HG03469 (cell line): Measurements from ENCODE around the gene MOCS1.
"Not testable (repeated sequence)": the region's sequence is repeated elsewhere in the genome, so short reads cannot be mapped to it uniquely, and the experiment has no call there.

ENCODE experiments used
- ATAC-seq: cut with Tn5 transposase; IDR thresholded peaks from one replicate; pipeline ENCODE4 v1.9.1; 2021; ENCODE audit warnings: mild to moderate bottlenecking, moderate library complexity, moderate number of reproducible peaks; ENCODE audit not compliant: unreplicated experiment

Gene MOCS1

DNA sequence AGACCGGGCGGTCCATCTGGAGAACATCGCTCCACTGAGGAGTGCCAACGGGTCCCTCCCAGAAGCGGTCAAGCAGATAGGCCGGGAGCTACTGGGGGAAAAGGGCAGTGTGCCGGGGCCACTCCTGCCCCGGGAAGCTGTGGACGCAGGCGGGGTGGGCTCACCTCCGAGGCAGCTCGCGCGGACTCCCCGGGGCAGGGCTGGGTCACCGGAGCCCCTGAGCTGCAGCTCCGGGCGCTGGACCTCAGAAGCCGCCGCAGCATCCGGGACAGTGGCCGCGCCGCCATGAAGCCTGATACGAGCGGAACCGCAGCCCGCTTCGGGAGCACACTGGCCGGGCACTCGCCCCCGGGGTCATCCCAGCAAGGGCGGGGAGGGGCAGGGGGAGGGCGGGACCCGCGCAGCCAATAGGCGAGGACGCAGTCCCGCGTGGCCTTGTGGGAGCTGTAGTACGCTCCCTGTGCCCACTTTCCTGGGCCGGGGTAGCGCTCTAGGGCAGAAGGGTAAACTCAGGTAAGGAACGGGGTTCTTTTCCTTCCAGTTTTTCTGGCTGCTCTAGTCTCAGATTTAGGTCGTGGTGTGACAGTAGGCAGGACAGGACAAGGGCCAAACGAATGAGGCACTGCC is at the start of gene MOCS1:
TSS of gene MOCS1 (minus strand) at position 332 of the 627 bp plus-strand sequence. CDS start at position 287, 45 bp downstream.
- no peak for ATAC-seq

GRCh38 chr6:39984051-39984450 is 49.8 kb upstream of the MOCS1 start:
- ATAC-seq = no peak

- ATAC-seq = no peak
These were observed 48.9 kb upstream of the MOCS1 start for GRCh38 chr6:39983193-39983592.

DNA sequence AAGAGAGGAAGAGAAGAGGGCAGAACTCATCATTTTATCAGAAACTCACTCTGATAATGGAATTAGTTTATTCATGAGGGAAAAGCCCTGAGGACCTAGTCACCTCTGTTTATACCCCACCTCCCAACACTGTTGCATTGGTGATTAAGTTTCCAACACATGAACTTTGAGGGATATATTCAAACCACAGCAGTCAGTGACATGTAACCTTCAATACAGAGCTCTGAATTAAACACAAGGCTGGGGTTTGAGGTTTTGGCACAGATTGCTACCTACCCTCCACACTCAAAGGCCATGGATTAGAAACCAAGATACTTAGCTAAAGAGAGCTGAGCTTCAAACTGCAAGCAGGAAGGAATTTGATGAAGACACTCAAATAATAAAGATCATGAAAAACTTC is 48.5 kb upstream of the MOCS1 start:
- no peak for ATAC-seq

GRCh38 chr6:39980839-39981580 is 46.7 kb upstream of the MOCS1 start:
- no peak for ATAC-seq

DNA sequence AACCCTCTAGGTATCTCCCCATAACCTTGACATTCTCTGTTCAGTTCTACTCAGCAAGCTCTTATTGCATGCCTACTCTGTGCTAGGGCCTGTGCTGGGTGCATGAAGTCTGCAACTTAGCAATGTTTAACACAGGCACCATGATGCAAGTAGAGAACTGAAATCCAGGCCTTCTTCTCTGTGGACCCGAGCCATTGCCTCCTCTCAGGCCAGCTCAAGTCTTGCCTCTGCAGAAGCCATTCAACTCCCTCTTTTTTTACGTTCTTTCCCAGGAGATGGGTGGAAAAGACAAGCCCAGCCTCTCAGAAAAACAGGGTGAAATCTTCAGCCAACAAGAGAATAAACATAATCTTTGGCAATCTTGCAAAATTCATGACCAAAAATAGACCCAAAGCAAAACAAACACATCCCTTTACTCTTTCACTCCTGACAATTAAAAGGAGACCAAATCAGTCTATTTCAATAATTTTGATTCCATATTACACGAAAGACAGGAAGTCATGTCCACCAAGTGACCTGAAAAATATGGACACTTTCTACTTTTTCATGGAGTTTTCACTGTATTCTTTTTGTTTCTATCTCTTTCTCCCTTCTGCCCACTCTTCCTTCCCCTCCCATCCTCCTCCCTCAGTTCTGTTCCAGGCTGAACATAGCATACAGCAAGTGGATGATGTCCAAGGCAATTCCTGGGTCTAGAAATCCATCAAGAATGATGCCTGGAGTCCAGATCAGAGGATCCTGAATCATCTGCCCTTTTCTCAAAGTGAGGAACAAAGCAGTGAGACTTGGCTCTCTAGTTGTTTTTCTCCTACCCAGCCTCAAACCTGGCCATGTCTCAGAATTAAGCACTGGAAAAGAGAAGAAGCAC is 45.4 kb upstream of the MOCS1 start:
- ATAC-seq = no peak

DNA sequence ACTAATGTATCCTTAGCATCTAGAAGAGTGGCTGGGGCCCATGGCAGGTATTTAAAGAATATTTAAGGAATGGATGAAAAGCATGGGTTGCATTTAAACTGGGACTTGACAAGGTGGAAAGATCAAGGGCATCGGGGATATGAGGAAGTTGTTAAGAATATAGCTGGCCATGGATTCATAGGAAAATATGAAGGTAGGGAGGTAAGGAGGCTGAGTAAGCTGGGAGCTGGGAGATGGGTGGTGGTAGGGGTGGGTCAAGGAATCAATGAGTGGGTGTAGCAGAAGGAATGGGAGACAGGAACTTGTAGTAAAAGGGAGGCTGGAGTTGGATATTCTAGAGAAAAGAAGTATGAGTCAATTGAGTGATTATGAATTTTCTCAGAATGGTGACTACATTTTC is 44.0 kb upstream of the MOCS1 start:
- no peak for ATAC-seq

GRCh38 chr6:39973661-39974060 is 39.4 kb upstream of the MOCS1 start:
- no peak for ATAC-seq

- not testable (repeated sequence) for ATAC-seq
These were observed 38.5 kb upstream of the MOCS1 start for GRCh38 chr6:39972717-39973116.

GRCh38 chr6:39971131-39971530 is 36.9 kb upstream of the MOCS1 start:
- ATAC-seq = not testable (repeated sequence)

- ATAC-seq = no peak
These were observed 31.5 kb upstream of the MOCS1 start for GRCh38 chr6:39965751-39966150.

DNA sequence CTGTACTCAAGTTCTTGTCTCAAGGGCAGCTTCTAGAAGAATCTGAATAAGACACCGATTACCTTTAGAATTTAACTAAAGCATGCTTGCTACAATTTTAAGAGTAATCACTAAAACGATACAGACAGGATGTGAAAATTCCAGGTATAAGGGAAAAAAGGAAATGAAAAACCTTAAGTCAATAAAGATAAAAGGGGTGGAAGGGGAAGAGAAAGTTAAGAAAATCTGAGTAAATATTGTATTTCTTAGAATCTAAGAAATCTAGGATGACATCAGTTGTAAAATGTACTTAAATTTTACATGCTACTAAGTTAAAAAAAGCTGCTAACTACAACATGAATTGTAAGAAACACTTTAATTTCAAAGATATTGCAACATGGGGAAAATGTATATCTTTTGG is 30.3 kb upstream of the MOCS1 start:
- ATAC-seq = no peak

DNA sequence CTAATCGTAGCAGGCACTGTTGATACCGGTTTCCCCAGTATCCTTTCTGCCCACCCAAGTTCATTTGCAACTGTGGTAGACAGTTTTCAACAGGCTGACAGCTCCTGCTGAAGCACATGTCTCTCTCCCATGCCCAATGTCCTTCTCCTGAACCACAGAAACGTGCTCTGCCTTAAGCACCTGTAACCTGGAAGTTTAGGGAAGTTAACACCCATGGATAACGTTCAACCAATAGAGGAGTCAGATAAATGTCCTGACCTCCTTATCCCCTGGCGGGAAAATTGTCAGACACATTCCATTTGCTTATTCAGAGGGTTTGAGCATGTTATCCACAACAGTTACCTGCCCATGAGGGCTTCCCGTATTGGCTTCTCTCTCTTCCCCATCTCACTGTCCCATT is 29.8 kb upstream of the MOCS1 start:
- ATAC-seq = no peak

DNA sequence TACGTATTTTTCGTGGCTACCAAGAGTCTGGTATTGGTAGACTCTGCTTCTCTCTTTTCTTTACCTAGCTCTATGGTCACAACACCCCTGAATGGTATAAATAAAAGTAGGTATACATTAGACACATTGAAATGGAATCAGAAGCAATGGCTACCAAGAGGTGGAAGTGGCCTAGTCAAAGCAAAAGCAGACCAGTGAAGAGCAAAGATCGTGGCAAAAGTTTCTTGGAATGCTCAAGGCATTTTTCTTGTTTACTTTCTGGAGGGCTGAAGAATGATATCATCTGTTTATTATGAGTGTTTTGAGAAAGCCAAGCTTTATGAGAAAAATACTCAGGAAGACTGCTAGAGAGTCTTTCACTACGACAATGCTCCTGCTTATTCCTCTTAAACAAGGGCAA is 28.6 kb upstream of the MOCS1 start:
- ATAC-seq = no peak

DNA sequence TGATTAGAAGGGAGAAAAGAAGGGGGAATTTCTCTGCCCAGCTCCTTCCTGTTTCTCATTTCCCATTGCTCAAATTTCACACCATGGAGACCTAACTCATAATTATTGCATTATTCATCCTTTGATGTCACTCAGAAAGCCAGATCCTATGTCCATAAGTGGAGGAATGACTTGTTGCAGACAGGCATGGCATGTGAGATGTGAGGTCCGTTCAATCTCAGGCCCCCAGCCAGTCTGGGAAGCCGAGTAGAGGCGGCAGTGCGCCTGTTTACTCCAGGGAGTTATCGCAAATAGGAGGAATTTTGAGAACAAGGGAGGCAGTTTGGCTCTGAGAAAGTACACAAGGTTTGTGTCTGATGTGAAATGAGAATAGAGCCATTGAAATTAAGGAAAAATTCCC is 26.9 kb upstream of the MOCS1 start:
- ATAC-seq = no peak

- no peak for ATAC-seq
These were observed 24.7 kb upstream of the MOCS1 start for GRCh38 chr6:39958947-39959346.

- no peak for ATAC-seq
These were observed 22.7 kb upstream of the MOCS1 start for GRCh38 chr6:39956936-39957335.

GRCh38 chr6:39953076-39953618 is 18.9 kb upstream of the MOCS1 start:
- ATAC-seq = no peak

GRCh38 chr6:39952167-39952566 is 17.9 kb upstream of the MOCS1 start:
- ATAC-seq = no peak

GRCh38 chr6:39951716-39952115 is 17.5 kb upstream of the MOCS1 start:
- no peak for ATAC-seq

- no peak for ATAC-seq
These were observed 16.9 kb upstream of the MOCS1 start for GRCh38 chr6:39951191-39951590.
